Stimulated activated CD8-positive, alpha-beta memory T cell treated with anti-CD3 and anti-CD28 coated beads, Interleukin-12 subunit alpha, Interleukin-12 subunit beta, amount 100 ng/mL, for 24 hours (primary cell): ENCODE results near the gene B4GALNT2.
"Not testable (repeated sequence)": the region's sequence is repeated elsewhere in the genome, so short reads cannot be mapped to it uniquely, and the experiment has no call there.

ENCODE experiments used
- DNase-seq: peaks from one replicate; pipeline ENCODE4 v3.0.0-alpha.2; 2020; ENCODE audit errors: extremely low read depth

Gene B4GALNT2

DNA sequence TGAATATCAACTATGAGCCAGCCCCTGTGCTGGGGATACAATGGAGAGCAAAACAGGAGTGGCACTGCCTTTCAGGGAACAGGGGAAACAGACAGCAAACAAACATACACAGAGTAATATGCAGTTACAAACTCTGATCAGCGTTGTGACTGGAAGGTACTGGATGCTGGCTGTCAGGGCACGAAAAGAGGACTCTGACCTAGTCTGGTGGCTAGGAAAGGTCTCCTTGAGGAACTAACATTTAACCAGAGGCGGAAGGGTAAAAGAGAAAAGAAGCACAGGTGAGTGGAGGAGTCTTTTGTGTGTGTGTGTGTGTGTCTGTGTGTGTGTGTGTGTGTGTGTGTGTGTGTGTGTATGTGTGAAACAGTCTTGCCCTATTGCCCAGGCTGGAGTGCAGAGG lies 12.4 kb upstream of the B4GALNT2 start:
- no peak for DNase-seq

DNA sequence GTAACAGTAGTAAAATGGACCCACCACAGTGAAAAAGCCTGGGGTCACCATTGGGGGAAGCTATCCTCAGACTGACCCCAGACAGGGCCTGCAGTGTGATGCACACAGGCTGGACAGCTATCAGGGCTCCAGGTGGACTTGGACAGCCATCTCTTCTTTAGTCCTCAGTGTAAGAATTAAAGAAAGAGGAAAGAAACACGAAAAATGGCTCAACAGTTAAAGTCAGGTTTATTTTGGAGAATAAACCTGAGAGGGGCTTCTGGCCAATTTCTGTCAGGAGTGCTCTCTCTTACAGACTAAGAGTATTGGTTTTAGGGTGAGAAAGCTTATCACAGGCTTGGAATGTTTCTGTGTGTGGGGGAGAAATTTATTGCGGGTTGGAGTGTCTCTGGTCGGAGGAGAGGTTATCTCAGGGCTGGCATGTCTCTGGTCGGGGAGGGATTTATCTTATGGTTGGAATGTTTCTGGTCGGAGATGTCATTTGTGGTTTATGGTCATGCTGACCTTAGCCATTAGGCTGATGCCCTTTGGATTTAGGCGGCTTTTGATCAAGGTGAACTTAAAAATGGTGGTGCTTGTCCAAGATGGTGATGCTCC lies 10.8 kb upstream of the B4GALNT2 start:
- DNase-seq: no peak

DNA sequence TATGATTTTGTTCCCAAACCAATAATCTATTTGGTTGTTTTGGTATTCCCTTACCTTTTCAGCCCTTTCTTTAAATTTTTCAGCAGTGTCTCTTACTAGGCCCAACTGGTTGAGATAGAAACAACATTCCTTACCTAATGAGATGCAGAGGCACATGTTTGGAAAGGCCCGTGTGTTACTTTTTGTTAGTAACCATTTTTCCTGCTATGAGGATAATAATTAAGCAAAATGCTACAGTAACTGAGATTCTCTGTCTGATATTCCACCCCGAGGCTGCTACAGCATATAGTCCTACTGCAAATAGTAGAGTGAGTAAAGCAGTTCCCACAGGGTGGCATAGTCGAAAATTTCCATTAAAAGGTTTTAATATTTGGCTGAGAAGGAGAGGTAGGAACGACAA lies 10.0 kb upstream of the B4GALNT2 start:
- DNase-seq: no peak

DNA sequence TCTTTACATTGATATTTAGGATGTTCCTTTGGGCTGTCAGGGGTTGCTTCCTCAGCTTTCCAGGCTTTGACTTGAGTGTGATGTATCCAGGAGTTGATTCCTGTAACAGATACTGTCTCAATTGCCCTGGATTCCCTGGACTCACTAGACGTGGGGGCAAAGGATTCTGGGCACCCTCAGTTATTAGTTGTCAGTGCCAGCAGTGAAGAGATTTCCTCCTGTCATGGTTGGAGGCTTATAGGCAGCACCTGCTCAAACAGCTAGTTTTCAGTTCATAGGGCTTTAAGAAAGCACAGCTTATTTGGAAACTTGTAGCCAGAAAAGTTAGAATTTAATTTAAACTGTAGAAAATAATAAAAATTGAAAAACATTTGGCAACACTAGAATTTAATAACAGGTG lies 9.5 kb upstream of the B4GALNT2 start:
- no peak for DNase-seq

GRCh38 chr17:49125449-49125848 lies 7.1 kb upstream of the B4GALNT2 start:
- DNase-seq: no peak

DNA sequence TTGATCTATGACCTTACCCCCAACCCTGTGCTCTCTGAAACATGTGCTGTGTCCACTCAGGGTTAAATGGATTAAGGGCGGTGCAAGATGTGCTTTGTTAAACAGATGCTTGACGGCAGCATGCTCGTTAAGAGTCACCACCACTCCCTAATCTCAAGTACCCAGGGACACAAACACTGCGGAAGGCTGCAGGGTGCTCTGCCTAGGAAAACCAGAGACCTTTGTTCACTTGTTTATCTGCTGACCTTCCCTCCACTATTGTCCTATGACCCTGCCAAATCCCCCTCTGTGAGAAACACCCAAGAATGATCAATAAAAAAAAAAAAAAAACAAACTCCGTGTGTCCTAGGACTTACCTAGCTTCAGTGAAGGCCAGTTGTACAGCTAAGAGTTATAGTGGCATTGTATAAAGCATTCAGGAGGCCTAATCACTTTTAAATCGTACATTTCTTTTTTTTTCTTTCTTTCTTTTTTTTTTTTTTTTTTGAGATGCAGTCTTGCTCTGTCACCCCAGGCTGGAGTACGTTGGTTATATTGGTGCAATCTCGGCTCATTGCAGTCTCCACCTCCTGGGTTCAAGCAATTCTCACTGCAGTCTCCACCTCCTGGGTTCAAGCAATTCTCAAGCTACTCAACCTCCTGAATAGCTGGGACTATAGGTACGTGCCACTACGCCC lies 6.2 kb upstream of the B4GALNT2 start:
- DNase-seq: not testable (repeated sequence)

DNA sequence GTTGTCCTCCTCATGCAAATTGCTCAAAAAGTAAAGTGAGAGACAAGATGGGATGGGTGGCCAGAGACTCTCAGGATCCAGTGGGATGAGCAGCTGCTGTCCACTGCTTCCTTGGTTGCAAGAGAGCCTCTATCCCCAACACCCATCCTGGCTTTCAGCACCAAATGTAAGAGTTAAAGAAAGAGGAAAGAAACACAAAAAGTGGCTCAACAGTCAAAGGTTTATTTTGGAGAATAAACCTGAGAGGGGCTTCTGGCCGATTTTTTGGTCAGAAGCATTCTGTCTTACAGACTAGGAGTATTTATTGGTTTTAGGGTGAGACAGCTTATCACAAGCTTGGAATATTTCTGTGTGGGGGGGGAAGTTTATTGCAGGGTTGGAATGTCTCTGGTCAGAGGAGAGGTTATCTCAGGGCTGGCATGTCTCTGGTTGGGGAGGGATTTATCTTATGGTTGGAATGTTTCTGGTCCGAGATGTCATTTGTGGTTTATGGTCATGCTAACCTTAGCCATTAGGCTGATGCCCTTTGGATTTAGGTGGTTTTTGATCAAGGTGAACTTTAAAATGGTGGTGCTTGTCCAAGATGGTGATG lies 3.1 kb upstream of the B4GALNT2 start:
- DNase-seq: not testable (repeated sequence)

DNA sequence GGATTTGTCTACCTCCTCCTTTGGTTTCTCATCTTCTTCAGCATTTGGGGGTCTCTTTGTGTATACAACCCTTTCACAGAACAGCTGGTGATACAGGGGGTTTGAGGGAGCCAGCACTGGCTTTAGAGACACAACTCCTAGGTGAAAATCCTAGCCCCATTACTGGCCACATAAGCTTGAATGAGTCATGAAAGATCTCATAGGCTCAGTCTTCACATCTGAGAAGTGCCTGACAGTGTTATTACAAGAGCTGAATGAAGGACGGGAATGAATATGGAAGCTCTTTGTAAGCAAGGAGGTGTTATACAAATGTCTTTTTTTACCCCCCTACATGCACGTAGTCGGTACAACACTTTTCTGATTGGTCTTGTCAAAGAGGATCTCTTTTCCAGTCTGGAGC lies 1.7 kb upstream of the B4GALNT2 start:
- no peak for DNase-seq

GRCh38 chr17:49132317-49132698 lies 261 bp upstream of the B4GALNT2 start:
- DNase-seq: no peak

GRCh38 chr17:49136335-49136734 lies 3.8 kb downstream of the B4GALNT2 start:
- no peak for DNase-seq

DNA sequence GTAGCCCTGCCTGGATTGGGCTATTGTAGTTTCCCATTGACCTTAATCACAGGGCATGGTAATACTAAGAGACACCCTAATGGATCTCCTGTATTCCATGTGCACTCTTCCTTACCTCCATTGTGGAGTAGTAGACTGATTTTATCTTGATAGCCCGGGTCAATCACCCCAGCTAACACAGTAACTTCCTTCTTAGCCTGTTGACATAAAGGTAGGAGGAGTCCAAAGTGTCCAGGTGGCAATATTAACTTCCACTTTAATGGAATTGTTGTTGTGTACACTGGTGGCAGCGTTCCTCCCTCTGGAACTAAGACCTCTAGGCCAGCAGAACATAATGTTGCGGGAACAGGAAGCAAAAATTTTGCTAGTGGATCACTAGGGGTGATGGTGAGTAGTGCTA lies 13.1 kb downstream of the B4GALNT2 start:
- not testable (repeated sequence) for DNase-seq

DNA sequence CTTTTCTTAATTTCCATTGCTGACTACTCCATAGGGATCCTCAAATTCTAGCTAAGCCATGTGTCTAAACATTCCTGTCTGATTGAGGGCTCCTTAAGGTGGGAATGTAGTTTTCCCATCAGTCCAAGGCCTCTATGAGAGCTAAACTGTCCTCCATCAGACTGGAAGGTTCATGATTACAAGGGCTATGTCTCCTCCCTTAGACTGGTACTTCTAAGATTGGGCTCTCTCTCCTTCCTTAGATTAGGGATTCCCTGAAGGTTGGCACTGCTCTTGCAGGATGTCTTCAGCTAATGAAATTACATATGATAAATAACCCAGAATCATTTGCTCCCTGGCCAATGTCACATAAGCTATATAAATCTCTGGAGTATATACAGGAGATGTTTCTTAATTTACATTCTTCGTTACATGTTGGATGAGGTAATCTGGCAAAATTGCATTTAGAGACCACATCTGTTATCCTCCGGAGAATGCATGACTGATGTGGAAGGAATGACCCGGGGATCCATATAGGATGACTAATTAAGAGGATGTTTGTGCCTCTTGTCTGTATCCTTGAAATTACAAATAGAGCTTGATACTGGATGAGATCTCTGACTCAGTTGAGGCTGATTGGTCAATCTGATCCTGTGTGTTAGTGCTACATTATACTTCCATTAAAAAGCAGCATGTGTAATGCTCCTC lies 14.2 kb downstream of the B4GALNT2 start:
- DNase-seq: no peak

DNA sequence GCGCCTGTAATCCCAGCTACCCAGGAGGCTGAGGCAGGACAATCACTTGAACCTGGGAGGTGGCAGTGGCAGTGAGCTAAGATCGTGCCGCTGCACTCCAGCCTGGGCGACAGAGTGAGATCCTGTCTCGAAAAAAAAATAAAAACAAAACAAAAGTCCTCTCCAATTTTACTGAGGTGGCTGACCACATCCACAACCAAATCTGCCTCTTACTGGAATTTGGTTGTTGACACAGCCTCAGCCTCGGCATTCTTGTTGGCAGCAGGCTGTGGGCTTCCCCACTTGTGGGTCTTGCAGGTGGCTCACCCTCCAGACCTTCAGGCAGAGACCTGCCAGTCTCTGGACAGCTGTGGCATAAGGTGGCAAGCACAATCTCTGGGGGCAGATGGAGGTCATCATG lies 15.6 kb downstream of the B4GALNT2 start:
- DNase-seq: no peak

- DNase-seq: no peak
These were observed 19.4 kb downstream of the B4GALNT2 start for GRCh38 chr17:49151996-49152395.

DNA sequence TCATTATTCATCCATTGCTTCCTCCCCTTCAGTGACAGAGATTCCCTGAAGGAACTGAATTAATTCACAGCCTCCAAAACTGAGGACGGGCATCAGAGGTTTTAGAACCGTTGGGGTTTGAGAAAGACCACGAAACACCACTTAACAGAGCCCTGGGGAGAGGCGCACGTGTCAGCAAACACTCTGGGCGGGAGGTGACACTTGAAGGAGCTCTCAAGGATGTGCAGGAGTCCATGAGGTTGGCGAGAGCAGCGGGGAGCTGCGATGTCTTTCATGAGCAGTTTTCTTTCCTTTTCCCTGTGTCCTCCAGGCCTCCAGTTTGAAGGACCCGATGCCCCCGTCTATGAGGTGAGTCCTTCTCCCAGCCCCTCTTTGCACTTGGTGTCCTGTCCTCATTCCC lies 23.7 kb downstream of the B4GALNT2 start:
- no peak for DNase-seq

DNA sequence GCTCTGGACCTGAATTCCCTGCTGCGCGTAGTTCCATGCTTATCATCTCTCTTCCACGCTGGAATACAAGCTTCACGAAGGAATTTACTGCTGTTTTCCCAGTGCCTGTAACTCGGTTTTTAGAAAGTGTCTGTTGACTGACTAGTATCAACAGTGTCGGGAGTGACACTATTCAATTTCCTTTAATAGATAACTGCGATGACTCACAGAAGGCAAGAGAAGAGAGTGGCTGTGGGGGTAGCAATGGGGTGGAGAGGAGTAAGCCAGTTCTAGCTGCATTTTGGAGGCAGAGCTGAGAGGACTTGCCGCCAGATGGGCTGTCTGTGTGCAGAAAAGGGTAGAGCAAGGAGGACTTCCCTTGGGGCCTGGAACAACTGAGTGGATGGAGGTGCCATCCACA lies 25.2 kb downstream of the B4GALNT2 start:
- DNase-seq: no peak

- DNase-seq: no peak
These were observed 30.3 kb downstream of the B4GALNT2 start for GRCh38 chr17:49162866-49163265.

DNA sequence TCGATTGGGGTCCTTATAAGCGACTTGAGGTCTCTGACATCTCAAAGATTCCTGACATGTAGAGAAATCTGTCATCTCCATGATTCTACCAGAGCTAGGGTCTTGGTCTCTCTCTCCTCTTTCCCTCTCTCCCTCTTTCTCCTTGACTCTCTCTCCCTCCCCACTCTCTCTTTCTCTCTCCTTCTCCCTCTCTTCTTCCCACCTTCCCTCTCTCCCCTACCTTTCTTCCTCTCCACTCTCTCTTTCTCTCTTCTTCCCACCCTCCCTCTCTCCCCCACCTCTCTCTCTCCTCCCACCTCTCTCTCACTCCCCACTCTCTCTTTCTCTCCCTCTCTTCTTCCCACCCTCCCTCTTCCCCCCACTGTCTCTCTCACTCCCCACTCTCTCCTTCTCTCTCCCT lies 32.6 kb downstream of the B4GALNT2 start:
- no peak for DNase-seq

DNA sequence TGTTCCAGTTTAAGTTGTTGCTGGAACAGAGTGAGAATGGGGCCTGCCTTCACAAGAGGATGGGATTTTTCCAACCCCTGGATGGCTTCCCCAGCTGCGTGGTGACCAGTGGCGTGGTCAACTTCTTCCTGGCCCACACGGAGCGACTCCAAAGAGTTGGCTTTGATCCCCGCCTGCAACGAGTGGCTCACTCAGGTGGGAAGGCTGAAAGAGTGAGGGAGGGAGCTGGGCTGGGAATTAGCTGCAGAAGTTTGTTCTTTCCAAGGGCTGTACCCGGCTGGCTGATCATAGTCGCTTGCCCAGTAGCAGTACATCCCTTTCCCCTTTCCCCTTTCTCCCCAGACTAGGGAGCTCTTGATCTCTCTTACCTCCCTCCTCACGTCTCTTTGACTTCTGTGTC lies 36.1 kb downstream of the B4GALNT2 start:
- no peak for DNase-seq

GRCh38 chr17:49170216-49170615 lies 37.6 kb downstream of the B4GALNT2 start:
- no peak for DNase-seq

- not testable (repeated sequence) for DNase-seq
These were observed 38.1 kb downstream of the B4GALNT2 start for GRCh38 chr17:49170711-49171110.

- not testable (repeated sequence) for DNase-seq
These were observed 43.4 kb downstream of the B4GALNT2 start for GRCh38 chr17:49175978-49176377.

DNA sequence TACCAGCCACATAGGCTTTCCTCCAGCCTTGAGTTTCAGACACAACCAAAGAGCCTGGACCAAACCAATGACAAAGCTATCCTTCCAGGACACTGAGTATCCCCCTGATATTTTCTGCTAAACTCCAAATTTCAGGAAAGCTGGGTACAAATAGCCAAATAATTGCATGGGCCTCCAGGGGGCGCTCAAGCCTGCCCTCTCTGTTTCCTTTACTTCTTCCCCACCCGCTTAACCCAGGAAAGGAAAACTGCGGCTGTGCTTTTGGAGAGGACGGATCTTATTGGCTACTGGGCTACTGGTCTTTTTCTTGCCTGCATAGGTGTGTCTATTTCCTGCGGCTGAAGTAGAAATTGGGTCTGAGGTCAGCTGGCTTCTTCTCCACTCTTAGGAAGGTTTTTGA lies 47.7 kb downstream of the B4GALNT2 start:
- peak; percentile 21 for DNase-seq
